GM18508 (cell line): ENCODE data around the gene C17orf114.

Experiments
- ATAC-seq: cut with Tn5 transposase; IDR thresholded peaks from one replicate; pipeline ENCODE4 v1.9.1; 2021; ENCODE audit warnings: moderate number of reproducible peaks; ENCODE audit not compliant: insufficient read depth, unreplicated experiment

Gene C17orf114

GRCh38 chr17:4827399-4827798 lies 25.3 kb upstream of the C17orf114 start:
- no peak for ATAC-seq

GRCh38 chr17:4823373-4824089 lies 21.4 kb upstream of the C17orf114 start:
- no peak for ATAC-seq

GRCh38 chr17:4822835-4823234 lies 20.7 kb upstream of the C17orf114 start:
- ATAC-seq = no peak

DNA sequence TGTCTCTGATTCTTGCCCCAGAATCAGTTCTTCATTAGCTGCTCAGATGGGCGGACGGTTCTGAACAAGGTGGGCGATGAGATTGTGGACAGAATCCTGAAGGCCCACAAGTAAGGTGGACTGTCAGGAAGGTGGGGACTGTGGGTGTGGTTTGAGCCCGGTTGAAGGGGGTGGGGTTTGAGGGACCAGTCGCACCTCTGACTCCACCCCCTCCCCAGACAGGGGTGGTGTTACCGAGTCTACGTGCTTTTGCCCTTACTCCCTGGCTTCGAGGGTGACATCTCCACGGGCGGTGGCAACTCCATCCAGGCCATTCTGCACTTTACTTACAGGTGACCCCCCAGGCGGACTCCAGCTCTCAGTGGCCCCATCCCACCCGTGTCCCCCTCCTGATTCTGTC lies 16.1 kb upstream of the C17orf114 start:
- ATAC-seq = no peak

- no peak for ATAC-seq
Measured at GRCh38 chr17:4816826-4817225, 14.7 kb upstream of the C17orf114 start.

DNA sequence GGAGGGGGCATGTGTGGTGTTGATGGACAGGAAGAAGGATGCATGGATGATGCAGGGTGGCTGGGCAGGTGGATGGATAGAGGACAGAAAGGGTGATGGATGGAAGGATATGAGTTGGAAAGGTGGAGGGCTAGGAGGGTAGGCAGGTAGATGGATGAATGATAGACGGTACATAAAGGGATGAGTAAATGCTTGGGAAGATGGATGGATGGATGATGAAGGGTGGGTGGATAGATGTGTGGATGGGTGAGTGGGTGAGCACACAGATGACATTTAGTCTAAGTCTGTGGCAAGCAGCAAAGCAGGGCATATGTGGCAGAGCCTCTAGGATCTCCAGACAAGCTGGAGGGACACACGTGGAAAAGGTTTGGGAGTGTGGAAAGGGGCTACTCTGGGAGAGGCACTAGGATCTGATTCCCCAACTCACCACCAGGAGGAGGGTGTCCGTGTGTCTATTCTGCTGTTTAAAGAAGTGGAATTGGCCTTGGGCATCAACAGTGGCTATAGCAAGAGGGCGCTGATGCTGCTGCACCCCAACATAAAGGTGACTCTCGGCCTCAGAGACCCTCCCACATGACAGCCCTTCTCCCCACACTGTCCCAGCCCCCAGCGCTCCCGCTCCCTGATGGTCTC lies 13.0 kb upstream of the C17orf114 start:
- no peak for ATAC-seq

GRCh38 chr17:4812690-4813089 lies 10.6 kb upstream of the C17orf114 start:
- no peak for ATAC-seq

DNA sequence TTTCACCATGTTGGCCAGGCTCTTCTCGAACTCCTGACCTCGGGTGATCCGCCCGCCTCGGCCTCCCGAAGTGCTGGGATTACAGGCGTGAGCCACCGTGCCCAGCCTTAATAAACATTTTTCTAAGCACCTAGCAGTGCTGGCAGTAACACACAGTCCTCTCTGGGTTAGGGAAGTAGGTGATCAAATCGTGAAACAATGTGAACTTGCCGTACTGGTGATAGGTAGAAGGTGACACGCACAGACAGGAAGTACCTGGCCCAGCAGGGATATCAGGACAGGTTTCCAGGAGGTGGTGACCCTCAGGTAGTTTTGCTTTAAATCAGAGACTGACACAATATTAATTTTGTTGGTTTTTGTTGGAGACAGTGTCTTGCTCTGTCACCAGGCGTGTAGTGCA lies 9.3 kb upstream of the C17orf114 start:
- no peak for ATAC-seq

DNA sequence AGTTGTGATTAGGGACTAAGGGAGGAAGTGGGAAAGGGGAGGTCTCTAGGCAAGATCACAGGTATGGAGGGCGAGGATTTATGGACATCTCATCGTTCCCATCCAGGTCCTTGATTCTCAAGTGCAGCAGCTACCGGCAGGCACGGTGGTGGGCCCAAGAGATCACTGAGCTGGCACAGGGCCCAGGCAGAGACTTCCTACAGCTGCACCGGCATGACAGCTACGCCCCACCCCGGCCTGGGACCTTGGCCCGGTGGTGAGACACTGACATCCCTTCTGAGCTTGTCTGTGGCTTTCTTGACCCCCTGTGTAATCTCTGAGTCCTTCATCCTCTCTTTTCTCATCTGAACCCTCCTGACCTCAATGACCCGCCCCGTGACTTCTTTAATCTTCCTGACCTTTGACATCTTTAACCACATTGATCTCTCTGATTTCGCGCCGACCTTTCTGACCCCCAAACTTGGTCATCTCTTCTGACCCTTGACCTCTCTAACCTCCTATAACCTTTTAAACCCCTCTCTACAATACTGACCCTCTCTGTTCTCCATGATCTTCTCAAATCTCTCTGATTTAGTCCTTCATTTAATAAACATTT lies 8.7 kb upstream of the C17orf114 start:
- ATAC-seq = no peak

- no peak for ATAC-seq
Measured at GRCh38 chr17:4808378-4808767, 6.2 kb upstream of the C17orf114 start.

- no peak for ATAC-seq
Measured at GRCh38 chr17:4807605-4808377, 5.7 kb upstream of the C17orf114 start.

GRCh38 chr17:4806777-4807604 lies 4.9 kb upstream of the C17orf114 start, which contains the start of gene PLD2:
Gene PLD2 (plus strand): TSS chr17:4807152. CDS start chr17:4807773, 621 bp downstream.
- no peak for ATAC-seq

DNA sequence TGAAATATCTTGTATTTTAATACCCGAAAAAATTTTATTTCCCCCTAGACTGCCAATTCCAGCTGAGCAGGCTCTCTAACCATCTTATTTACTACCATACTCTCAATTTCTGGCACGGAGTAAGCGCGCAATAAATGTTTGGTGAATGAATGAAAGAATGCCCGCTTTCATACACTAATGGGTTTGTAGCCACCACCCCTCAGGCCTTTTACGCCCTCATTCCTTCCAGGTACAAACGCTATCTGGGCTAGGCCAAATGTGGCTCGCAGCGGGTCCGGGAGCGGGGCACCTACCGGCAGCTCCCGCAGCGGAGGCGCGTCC lies 4.3 kb upstream of the C17orf114 start:
- no peak for ATAC-seq

GRCh38 chr17:4800462-4801196 lies 1.5 kb downstream of the C17orf114 start:
- no peak for ATAC-seq

GRCh38 chr17:4796552-4796920 lies 5.6 kb downstream of the C17orf114 start:
- ATAC-seq = no peak

GRCh38 chr17:4795168-4795567 lies 7.0 kb downstream of the C17orf114 start:
- ATAC-seq = no peak

DNA sequence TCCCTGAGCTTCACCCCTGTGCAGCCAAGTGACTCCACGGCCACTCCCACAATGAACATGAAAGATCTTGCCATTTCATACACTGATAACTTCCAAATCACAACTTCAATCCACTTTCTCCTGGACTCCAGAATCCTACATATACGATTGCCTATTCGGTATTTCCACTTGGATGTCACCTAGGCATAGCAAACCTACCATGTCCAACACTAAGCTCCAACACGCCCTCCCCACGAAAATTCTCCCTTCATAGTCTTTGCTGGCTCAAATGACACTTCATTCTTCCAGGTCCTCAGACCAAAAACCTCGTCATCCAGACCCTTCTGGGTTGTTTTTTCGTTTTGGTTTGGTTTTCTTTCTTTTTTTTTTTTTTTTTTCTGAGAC lies 11.4 kb downstream of the C17orf114 start:
- ATAC-seq = no peak

GRCh38 chr17:4789951-4790704 lies 12.0 kb downstream of the C17orf114 start:
- ATAC-seq = no peak

GRCh38 chr17:4789701-4789950 lies 12.5 kb downstream of the C17orf114 start:
- ATAC-seq = no peak
